Neuronal stem cell (in vitro differentiated cells): ENCODE data around the gene ELMO1.

Experiments
- DNase-seq: peaks from one replicate; pipeline ENCODE4 v3.0.0-alpha.2; 2013; ENCODE audit warnings: low spot score
- H2AFZ ChIP-seq: one replicate; pipeline ENCODE4 v1.6.1; 2013; ENCODE audit warnings: mild to moderate bottlenecking, low read length, inconsistent platforms
- H2AK5ac ChIP-seq: 2 replicates; pipeline ENCODE4 v1.6.1; 2013; ENCODE audit warnings: low read depth, mild to moderate bottlenecking, inconsistent platforms, low read length, moderate library complexity, mixed read lengths
- H2BK120ac ChIP-seq: 2 replicates; pipeline ENCODE4 v1.6.1; 2013; ENCODE audit warnings: low read depth, mild to moderate bottlenecking, inconsistent platforms, low read length, moderate library complexity, mixed read lengths
- H2BK12ac ChIP-seq: one replicate; pipeline ENCODE4 v1.6.1; 2013; ENCODE audit warnings: low read length, inconsistent platforms
- H2BK15ac ChIP-seq: 2 replicates; pipeline ENCODE4 v1.6.1; 2013; ENCODE audit warnings: mild to moderate bottlenecking, low read length, inconsistent platforms, mixed read lengths
- H2BK5ac ChIP-seq: one replicate; pipeline ENCODE4 v1.6.1; 2013; ENCODE audit warnings: inconsistent platforms, mild to moderate bottlenecking, low read length, moderate library complexity
- H3K14ac ChIP-seq: one replicate; pipeline ENCODE4 v1.6.1; 2013; ENCODE audit warnings: low read length, inconsistent platforms
- H3K18ac ChIP-seq: 2 replicates; pipeline ENCODE4 v1.6.1; 2013; ENCODE audit warnings: low read length, inconsistent platforms
- H3K23ac ChIP-seq: 2 replicates; pipeline ENCODE4 v1.6.1; 2013; ENCODE audit warnings: low read depth, mild to moderate bottlenecking, mixed read lengths, low read length, inconsistent platforms; ENCODE audit not compliant: poor library complexity
- H3K27ac ChIP-seq: replicated peaks from 3 replicates; pipeline ENCODE4 v1.5.1; 2013; ENCODE audit warnings: low read length, inconsistent platforms
- H3K27me3 ChIP-seq, 3 experiments: 2 replicates each; pipeline ENCODE4 v1.6.1; 2013; ENCODE audit warnings: low read length in 3 of 3, mild to moderate bottlenecking in 2 of 3, inconsistent platforms in 1 of 3, low read depth in 1 of 3, mixed read lengths in 1 of 3, moderate library complexity in 1 of 3; ENCODE audit not compliant: control insufficient read depth in 3 of 3, insufficient read depth in 3 of 3
- H3K36me3 ChIP-seq, 2 donors: replicated peaks in 1 of 2; 2 replicates each; pipeline ENCODE4 v1.6.1; 2013; ENCODE audit warnings: low read length in 2 of 2; ENCODE audit not compliant: control insufficient read depth in 2 of 2, insufficient read depth in 2 of 2
- H3K4ac ChIP-seq: 2 replicates; pipeline ENCODE4 v1.6.1; 2013; ENCODE audit warnings: inconsistent platforms, mild to moderate bottlenecking, low read length, moderate library complexity
- H3K4me1 ChIP-seq, 2 donors: 1 replicate in 1 of 2; 2 replicates in 1 of 2; pipeline ENCODE4 v1.6.1; 2013; ENCODE audit warnings: low read length in 2 of 2, low read depth in 1 of 2; ENCODE audit not compliant: control insufficient read depth in 2 of 2, insufficient read depth in 1 of 2
- H3K4me2 ChIP-seq: one replicate; pipeline ENCODE4 v1.6.1; 2013; ENCODE audit warnings: mild to moderate bottlenecking, low read length, inconsistent platforms; ENCODE audit not compliant: insufficient read depth, poor library complexity, severe bottlenecking
- H3K4me3 ChIP-seq, 2 donors: 2 replicates each; pipeline ENCODE4 v1.5.1; 2013; ENCODE audit warnings: low read length in 2 of 2, mild to moderate bottlenecking in 2 of 2, inconsistent platforms in 1 of 2, moderate library complexity in 1 of 2
- H3K79me1 ChIP-seq: one replicate; pipeline ENCODE4 v1.6.1; 2013; ENCODE audit warnings: low read depth, mild to moderate bottlenecking, inconsistent platforms, low read length, moderate library complexity
- H3K9ac ChIP-seq: one replicate; pipeline ENCODE4 v1.6.1; 2013; ENCODE audit warnings: mild to moderate bottlenecking, low read depth, low read length, inconsistent platforms; ENCODE audit not compliant: poor library complexity
- H3K9me3 ChIP-seq, 2 donors: replicated peaks in 1 of 2; 2 replicates each; pipeline versions ENCODE3 to v1.6.1; 2013; ENCODE audit warnings: low read length in 2 of 2, mild to moderate bottlenecking in 2 of 2, inconsistent platforms in 1 of 2, low read depth in 1 of 2, mixed read lengths in 1 of 2, moderate library complexity in 1 of 2; ENCODE audit not compliant: control insufficient read depth in 2 of 2, insufficient read depth in 1 of 2
- H4K8ac ChIP-seq: one replicate; pipeline ENCODE4 v1.6.1; 2013; ENCODE audit warnings: low read depth, mild to moderate bottlenecking, inconsistent platforms, low read length, moderate library complexity
- H4K91ac ChIP-seq: one replicate; pipeline ENCODE4 v1.6.1; 2013; ENCODE audit warnings: low read length, low read depth, mild to moderate bottlenecking, inconsistent platforms; ENCODE audit not compliant: poor library complexity
- WGBS, 2 donors: extraction: QIAGEN DNeasy Blood & Tissue Kit; methylation state at CpG; one replicate each; pipeline ENCODE4 v1.1.7; 2013; ENCODE audit warnings: missing lambda C conversion rate in 2 of 2, mixed read lengths in 1 of 2; ENCODE audit not compliant: insufficient read length in 2 of 2, insufficient replicate concordance in 1 of 2; ENCODE audit errors: extremely low coverage in 2 of 2; 5-methylcytosine and 5-hydroxymethylcytosine counted together

Gene ELMO1

DNA sequence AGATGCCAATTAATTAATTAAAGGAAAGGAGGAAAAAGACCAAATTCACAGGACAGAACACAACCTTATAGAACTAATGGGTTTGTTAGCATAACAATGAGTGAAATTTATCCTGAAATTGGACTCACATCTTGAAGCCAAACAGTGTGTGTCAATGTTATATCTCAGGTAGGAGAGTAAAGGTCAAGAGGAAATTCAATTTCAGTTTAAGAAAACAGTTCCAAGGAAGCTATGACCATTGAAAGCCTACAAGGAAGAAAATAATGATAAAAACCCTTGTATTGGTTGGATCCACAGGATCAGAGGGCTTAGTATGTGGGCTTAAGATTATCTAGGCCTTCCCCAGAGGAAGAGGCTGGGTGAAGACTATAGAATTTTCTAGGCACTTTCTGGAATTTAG, 525.5 kb downstream of the ELMO1 start:
- Histone ChIP-seq H3K23ac (no peak overlapping the region), H3K36me3 (no peaks in the 10 kb centered on the region), H4K8ac (no peak overlapping the region), H2BK12ac (no peak overlapping the region), H2BK5ac (no peak overlapping the region), H2AFZ (no peak overlapping the region), H3K18ac (no peak overlapping the region), H3K4ac (no peak overlapping the region), H3K4me2 (no peak overlapping the region), H3K27ac (no peak overlapping the region), H3K14ac (no peak overlapping the region), H3K9ac (no peak overlapping the region), H4K91ac (no peak overlapping the region), H3K4me1 (no peaks in the 10 kb centered on the region), H3K4me3 (no peak overlapping the region), H2AK5ac (no peak overlapping the region), H3K27me3 (no peaks in the 10 kb centered on the region), H2BK15ac (no peak overlapping the region), H3K79me1 (no peaks in the 10 kb centered on the region), H2BK120ac (no peak overlapping the region), H3K9me3 (no peaks in the 10 kb centered on the region)
- DNase-seq, result no peak

GRCh38 chr7:36920433-36920832, 528.2 kb downstream of the ELMO1 start:
- Histone ChIP-seq H3K23ac (no peak overlapping the region), H3K9me3 (no peaks in the 10 kb centered on the region), H3K79me1 (no peaks in the 10 kb centered on the region), H3K4ac (no peak overlapping the region), H3K36me3 (no peaks in the 10 kb centered on the region), H2BK120ac (no peak overlapping the region), H3K18ac (no peak overlapping the region), H3K9ac (no peak overlapping the region), H4K91ac (no peak overlapping the region), H2BK12ac (no peak overlapping the region), H3K4me2 (no peak overlapping the region), H3K27ac (no peak overlapping the region), H3K4me3 (no peak overlapping the region), H2BK5ac (no peak overlapping the region), H3K27me3 (no peaks in the 10 kb centered on the region), H3K4me1 (no peaks in the 10 kb centered on the region), H3K14ac (no peak overlapping the region), H4K8ac (no peak overlapping the region), H2AFZ (no peak overlapping the region), H2AK5ac (no peak overlapping the region), H2BK15ac (no peak overlapping the region)
- DNase-seq, result no peak
- WGBS, 2 donors, result no CpG with 5 or more reads among the region's 1 CpG

GRCh38 chr7:36919738-36920137, 528.9 kb downstream of the ELMO1 start:
- H2BK12ac ChIP-seq, result no peak overlapping the region
- H3K36me3 ChIP-seq, result no peaks in the 10 kb centered on the region
- H3K4me3 ChIP-seq, result no peak overlapping the region
- no peak overlapping the region for H3K23ac ChIP-seq
- H3K4me1 ChIP-seq, result no peaks in the 10 kb centered on the region
- H2AK5ac ChIP-seq, result no peak overlapping the region
- no peak overlapping the region for H2BK5ac ChIP-seq
- H2AFZ ChIP-seq, result no peak overlapping the region
- no peak overlapping the region for H4K91ac ChIP-seq
- no peak overlapping the region for H3K4me2 ChIP-seq
- no peak overlapping the region for H3K18ac ChIP-seq
- no CpG with 5 or more reads among the region's 4 CpGs for WGBS, 2 donors
- DNase-seq, result no peak
- H3K27ac ChIP-seq, result no peak overlapping the region
- H3K79me1 ChIP-seq, result no peaks in the 10 kb centered on the region
- H2BK15ac ChIP-seq, result no peak overlapping the region
- no peak overlapping the region for H3K14ac ChIP-seq
- no peak overlapping the region for H4K8ac ChIP-seq
- H3K27me3 ChIP-seq, result no peaks in the 10 kb centered on the region
- H2BK120ac ChIP-seq, result no peak overlapping the region
- H3K9me3 ChIP-seq, result no peaks in the 10 kb centered on the region
- no peak overlapping the region for H3K9ac ChIP-seq
- no peak overlapping the region for H3K4ac ChIP-seq

GRCh38 chr7:36918591-36918990, 530.1 kb downstream of the ELMO1 start:
- no peak overlapping the region for H2AK5ac ChIP-seq
- H3K4me1 ChIP-seq, result no peaks in the 10 kb centered on the region
- no peaks in the 10 kb centered on the region for H3K79me1 ChIP-seq
- H3K4me2 ChIP-seq, result no peak overlapping the region
- no peak overlapping the region for H2BK12ac ChIP-seq
- H2BK15ac ChIP-seq, result no peak overlapping the region
- no peak overlapping the region for H3K18ac ChIP-seq
- no CpG with 5 or more reads among the region's 2 CpGs for WGBS, 2 donors
- H2AFZ ChIP-seq, result no peak overlapping the region
- no peak overlapping the region for H3K4ac ChIP-seq
- no peak overlapping the region for H4K91ac ChIP-seq
- H3K27me3 ChIP-seq, result no peaks in the 10 kb centered on the region
- no peak overlapping the region for H3K9ac ChIP-seq
- no peak overlapping the region for H3K4me3 ChIP-seq
- H3K27ac ChIP-seq, result no peak overlapping the region
- no peak overlapping the region for H2BK5ac ChIP-seq
- no peak overlapping the region for H2BK120ac ChIP-seq
- no peaks in the 10 kb centered on the region for H3K9me3 ChIP-seq
- DNase-seq, result no peak
- no peak overlapping the region for H3K23ac ChIP-seq
- no peak overlapping the region for H3K14ac ChIP-seq
- no peak overlapping the region for H4K8ac ChIP-seq
- H3K36me3 ChIP-seq, result no peaks in the 10 kb centered on the region
